SU-DHL-6 (cell line): Measurements from ENCODE around the gene MUC6.

Source experiments
- H2AFZ ChIP-seq: fragments of 200-600 bp; sonication (generic); 2 replicates; pipeline ENCODE4 v1.6.1; 2014; ENCODE audit warnings: low read depth, mild to moderate bottlenecking, moderate library complexity, mixed read lengths, antibody characterized with exemption, low read length; ENCODE audit not compliant: severe bottlenecking
- H3F3A ChIP-seq: fragments of 200-600 bp; shearing (Covaris generic); 2 replicates; pipeline ENCODE4 v1.6.0; 2016; ENCODE audit warnings: antibody characterized with exemption, mild to moderate bottlenecking; ENCODE audit not compliant: insufficient read depth
- H3K27ac ChIP-seq: fragments of 200-600 bp; sonication (generic); 2 replicates; pipeline ENCODE4 v1.5.1; 2016; ENCODE audit warnings: low read depth, mild to moderate bottlenecking, low read length, moderate library complexity, mixed read lengths
- H3K27me3 ChIP-seq: fragments of 200-600 bp; sonication (generic), shearing (Covaris generic); 2 replicates; pipeline ENCODE4 v1.6.0; 2014; ENCODE audit warnings: mild to moderate bottlenecking, low read length
- H3K36me3 ChIP-seq: fragments of 200-600 bp; sonication (generic); 2 replicates; pipeline ENCODE4 v1.6.1; 2014; ENCODE audit warnings: mild to moderate bottlenecking, low read length, mixed read lengths
- H3K4me2 ChIP-seq: fragments of 300-600, 200-600 bp; shearing (Covaris generic), sonication (generic); 2 replicates; pipeline ENCODE4 v1.6.0; 2014; ENCODE audit warnings: low read length, low read depth, mild to moderate bottlenecking; ENCODE audit not compliant: poor library complexity, severe bottlenecking
- H3K4me3 ChIP-seq: fragments of 200-600 bp; sonication (generic); 2 replicates; pipeline ENCODE4 v1.5.1; 2014; ENCODE audit warnings: antibody characterized with exemption, low read length, mild to moderate bottlenecking, mixed read lengths; ENCODE audit not compliant: insufficient read depth, poor library complexity, severe bottlenecking
- H3K79me2 ChIP-seq: fragments of 200-600 bp; sonication (generic); 2 replicates; pipeline ENCODE4 v1.6.1; 2014; ENCODE audit warnings: mild to moderate bottlenecking, low read length, moderate library complexity; ENCODE audit not compliant: insufficient read depth
- H3K9ac ChIP-seq: fragments of 200-600 bp; sonication (generic); 2 replicates; pipeline ENCODE4 v1.7.0; 2014; ENCODE audit warnings: mild to moderate bottlenecking, low read length
- H3K9me2 ChIP-seq: fragments of 200-600 bp; sonication (generic); replicated peaks from 2 replicates; pipeline ENCODE4 v1.6.1; 2014; ENCODE audit warnings: low read length; ENCODE audit not compliant: insufficient read depth
- H3K9me3 ChIP-seq: fragments of 200-600 bp; sonication (generic); 2 replicates; pipeline ENCODE4 v1.6.1; 2014; ENCODE audit warnings: low read length, mixed read lengths; ENCODE audit not compliant: insufficient read depth
- H4K20me1 ChIP-seq: fragments of 200-600 bp; sonication (generic); 2 replicates; pipeline ENCODE4 v1.6.1; 2014; ENCODE audit warnings: low read depth, mild to moderate bottlenecking, antibody characterized with exemption, low read length, moderate library complexity, mixed read lengths
- EZH2phosphoT487 ChIP-seq: fragments of 200-600 bp; sonication (generic), shearing (Covaris generic); conservative IDR thresholded peaks from 2 replicates; pipeline ENCODE4 v1.6.1; 2018; ENCODE audit warnings: mild to moderate bottlenecking, antibody characterized with exemption, low read length, moderate library complexity, mixed read lengths
- TF ChIP-seq, protein P1 (sequence below): fragments of 200-600 bp; sonication (generic); IDR thresholded peaks from one replicate; pipeline ENCODE4 v1.5.1; 2017; ENCODE audit warnings: antibody characterized with exemption, mild to moderate bottlenecking, low read length, moderate library complexity; ENCODE audit not compliant: insufficient read depth, poor library complexity, severe bottlenecking

The MUC6 gene

DNA sequence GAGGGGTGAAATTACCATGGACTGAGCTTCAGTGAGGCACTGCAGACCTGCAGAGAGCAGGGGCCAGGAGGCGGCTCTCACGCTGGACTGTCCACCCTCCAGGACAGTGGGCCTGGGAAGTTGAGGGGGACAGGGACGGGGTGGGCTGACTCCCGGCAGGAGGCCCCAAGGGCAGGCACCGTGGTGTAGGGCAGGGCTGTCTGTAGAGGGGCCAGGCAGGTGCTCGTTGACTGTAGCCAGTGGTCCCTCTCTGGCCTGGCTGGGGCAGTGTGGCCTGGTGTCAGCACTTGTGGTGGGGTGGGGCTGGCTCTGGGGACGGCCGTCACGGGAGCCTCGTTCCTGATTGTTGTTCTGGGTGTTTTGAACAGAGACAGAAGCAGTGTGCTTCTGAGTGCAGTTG is 46.4 kb downstream of the MUC6 start:
- Histone ChIP-seq H4K20me1 (no peaks in the 10 kb centered on the region), H3K9me2 (no peaks in the 10 kb centered on the region), H2AFZ (no peak overlapping the region), H3K36me3 (no peaks in the 10 kb centered on the region), H3K4me2 (no peak overlapping the region), H3K27me3 (no peaks in the 10 kb centered on the region), H3F3A (no peaks in the 10 kb centered on the region), H3K9ac (no peak overlapping the region), H3K27ac (no peak overlapping the region), H3K4me3 (no peak overlapping the region), H3K9me3 (no peaks in the 10 kb centered on the region), H3K79me2 (no peaks in the 10 kb centered on the region)
- TF ChIP-seq, protein P1, sequence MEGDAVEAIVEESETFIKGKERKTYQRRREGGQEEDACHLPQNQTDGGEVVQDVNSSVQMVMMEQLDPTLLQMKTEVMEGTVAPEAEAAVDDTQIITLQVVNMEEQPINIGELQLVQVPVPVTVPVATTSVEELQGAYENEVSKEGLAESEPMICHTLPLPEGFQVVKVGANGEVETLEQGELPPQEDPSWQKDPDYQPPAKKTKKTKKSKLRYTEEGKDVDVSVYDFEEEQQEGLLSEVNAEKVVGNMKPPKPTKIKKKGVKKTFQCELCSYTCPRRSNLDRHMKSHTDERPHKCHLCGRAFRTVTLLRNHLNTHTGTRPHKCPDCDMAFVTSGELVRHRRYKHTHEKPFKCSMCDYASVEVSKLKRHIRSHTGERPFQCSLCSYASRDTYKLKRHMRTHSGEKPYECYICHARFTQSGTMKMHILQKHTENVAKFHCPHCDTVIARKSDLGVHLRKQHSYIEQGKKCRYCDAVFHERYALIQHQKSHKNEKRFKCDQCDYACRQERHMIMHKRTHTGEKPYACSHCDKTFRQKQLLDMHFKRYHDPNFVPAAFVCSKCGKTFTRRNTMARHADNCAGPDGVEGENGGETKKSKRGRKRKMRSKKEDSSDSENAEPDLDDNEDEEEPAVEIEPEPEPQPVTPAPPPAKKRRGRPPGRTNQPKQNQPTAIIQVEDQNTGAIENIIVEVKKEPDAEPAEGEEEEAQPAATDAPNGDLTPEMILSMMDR = no peak

DNA sequence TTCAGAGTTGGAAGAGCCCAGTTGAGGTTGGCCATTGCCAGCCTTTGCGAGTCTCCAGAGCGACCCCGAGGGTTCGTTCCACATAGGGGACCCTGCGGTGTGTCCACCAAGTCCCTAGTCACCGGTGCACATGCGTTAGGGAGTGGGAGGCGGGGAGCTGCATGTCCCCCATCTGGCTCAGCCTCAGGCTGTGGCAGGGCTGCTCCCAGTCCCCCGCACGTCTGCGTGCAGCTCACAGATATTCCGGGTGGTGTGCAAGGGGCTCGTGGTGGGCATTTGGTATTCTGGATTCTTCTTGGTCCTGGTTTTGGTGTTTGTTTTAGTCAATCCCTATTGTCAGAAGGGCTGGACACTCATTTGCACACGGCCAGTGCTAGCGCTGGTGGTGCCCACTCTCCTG is 48.8 kb downstream of the MUC6 start:
- Histone ChIP-seq H3K9me2 (no peaks in the 10 kb centered on the region), H2AFZ (no peak overlapping the region), H3K9me3 (no peaks in the 10 kb centered on the region), H4K20me1 (no peaks in the 10 kb centered on the region), H3K79me2 (no peaks in the 10 kb centered on the region), H3K27me3 (no peaks in the 10 kb centered on the region), H3K9ac (no peak overlapping the region), H3K4me2 (no peak overlapping the region), H3K36me3 (no peaks in the 10 kb centered on the region), H3K4me3 (no peak overlapping the region), H3F3A (no peaks in the 10 kb centered on the region), H3K27ac (no peak overlapping the region)
- TF ChIP-seq, protein P1 = no peak
- TF ChIP-seq EZH2phosphoT487 = no peak

DNA sequence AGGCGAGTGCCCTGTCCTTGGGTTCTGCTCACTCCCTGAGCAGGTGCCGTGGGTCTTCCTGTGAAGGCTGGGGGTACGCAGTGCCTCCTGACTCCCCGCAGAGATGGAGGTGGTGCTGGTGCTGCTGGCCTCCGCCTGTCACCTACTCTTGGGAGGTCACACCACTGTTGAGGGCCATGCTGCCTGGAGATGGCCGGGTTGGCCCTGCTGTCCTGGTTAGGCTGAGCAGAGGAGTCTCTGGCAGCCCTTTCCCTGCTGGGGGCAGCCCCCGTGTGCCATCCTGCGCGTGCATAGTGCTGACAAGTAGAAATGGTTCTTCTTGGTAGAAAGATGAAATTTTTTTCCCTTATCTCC is 49.6 kb downstream of the MUC6 start:
- no peaks in the 10 kb centered on the region for H3K9me3 ChIP-seq
- H3K36me3 ChIP-seq = no peaks in the 10 kb centered on the region
- no peak overlapping the region for H3K4me2 ChIP-seq
- no peak overlapping the region for H3K27ac ChIP-seq
- H3K79me2 ChIP-seq = no peaks in the 10 kb centered on the region
- H3K9ac ChIP-seq = no peak overlapping the region
- H3K4me3 ChIP-seq = no peak overlapping the region
- H2AFZ ChIP-seq = no peak overlapping the region
- no peaks in the 10 kb centered on the region for H3K9me2 ChIP-seq
- no peaks in the 10 kb centered on the region for H3K27me3 ChIP-seq
- no peaks in the 10 kb centered on the region for H3F3A ChIP-seq
- TF ChIP-seq, protein P1 = no peak
- TF ChIP-seq EZH2phosphoT487 = no peak
- no peaks in the 10 kb centered on the region for H4K20me1 ChIP-seq
